Neural cell (in vitro differentiated cells): Measurements from ENCODE around the gene TAS2R38. TPM values are rescaled to one million over a fixed set of nuclear protein-coding genes. Genes with fewer than 3 reads are reported as not detected.

Experiments
- H2AFZ ChIP-seq: fragments of 200-600, 300-800 bp; sonication (generic), shearing (Covaris generic); 2 replicates; pipeline ENCODE4 v1.6.0; 2014; ENCODE audit warnings: low read depth, mild to moderate bottlenecking, antibody characterized with exemption, low read length, moderate library complexity
- H3F3A ChIP-seq: fragments of 200-600 bp; shearing (Covaris generic); 2 replicates; pipeline ENCODE4 v1.6.1; 2016; ENCODE audit warnings: mild to moderate bottlenecking, moderate library complexity, mixed read lengths, antibody characterized with exemption, low read length; ENCODE audit not compliant: insufficient read depth, poor library complexity, severe bottlenecking
- H3K27ac ChIP-seq: fragments of 200-600, 300-800 bp; sonication (generic), shearing (Covaris generic); 2 replicates; pipeline ENCODE4 v1.5.1; 2014; ENCODE audit warnings: mild to moderate bottlenecking, low read length, moderate library complexity
- H3K27me3 ChIP-seq: fragments of 300-800, 200-600 bp; sonication (generic), shearing (Covaris generic); 2 replicates; pipeline ENCODE4 v1.6.0; 2014; ENCODE audit warnings: mild to moderate bottlenecking, low read depth, low read length, moderate library complexity; ENCODE audit not compliant: insufficient read depth
- H3K36me3 ChIP-seq: fragments of 300-800, 200-600 bp; sonication (generic), shearing (Covaris generic); 2 replicates; pipeline ENCODE4 v1.5.1; 2014; ENCODE audit warnings: mild to moderate bottlenecking, antibody characterized with exemption, low read length, moderate library complexity; ENCODE audit not compliant: insufficient read depth
- H3K4me2 ChIP-seq: fragments of 300-800, 200-600 bp; sonication (generic), shearing (Covaris generic); 2 replicates; pipeline ENCODE4 v1.6.0; 2014; ENCODE audit warnings: mild to moderate bottlenecking, low read length
- H3K4me3 ChIP-seq: fragments of 300-800, 200-600 bp; sonication (generic), shearing (Covaris generic); 2 replicates; pipeline ENCODE4 v1.5.1; 2014; ENCODE audit warnings: mild to moderate bottlenecking, low read length, moderate library complexity
- H3K79me2 ChIP-seq: fragments of 200-600 bp; shearing (Covaris generic); replicated peaks from 2 replicates; pipeline ENCODE4 v1.6.0; 2014; ENCODE audit warnings: mild to moderate bottlenecking, low read length, moderate library complexity; ENCODE audit not compliant: insufficient read depth
- H3K9ac ChIP-seq: fragments of 300-800, 200-600 bp; sonication (generic), shearing (Covaris generic); 2 replicates; pipeline ENCODE4 v1.6.1; 2016; ENCODE audit warnings: mild to moderate bottlenecking, low read length, mixed read lengths
- H3K9me2 ChIP-seq: fragments of 200-600 bp; shearing (Covaris generic); 2 replicates; pipeline ENCODE4 v1.6.1; 2016; ENCODE audit warnings: mild to moderate bottlenecking, low read length, mixed read lengths; ENCODE audit not compliant: insufficient read depth
- H3K9me3 ChIP-seq: fragments of 200-600, 300-800 bp; sonication (generic), shearing (Covaris generic); 2 replicates; pipeline ENCODE4 v1.6.1; 2016; ENCODE audit warnings: mild to moderate bottlenecking, mixed run types, low read length, moderate library complexity, mixed read lengths
- H4K20me1 ChIP-seq: fragments of 200-600 bp; shearing (Covaris generic); 2 replicates; pipeline ENCODE4 v1.6.1; 2016; ENCODE audit warnings: mild to moderate bottlenecking, mixed run types; ENCODE audit not compliant: insufficient read depth
- CTCF ChIP-seq: fragments of 450-650 bp; IDR thresholded peaks from 2 replicates; pipeline ENCODE4 v1.5.1; 2014; ENCODE audit warnings: antibody characterized with exemption, mild to moderate bottlenecking, moderate library complexity; ENCODE audit not compliant: poor library complexity, severe bottlenecking
- EP300 ChIP-seq: fragments of 450-650 bp; conservative IDR thresholded peaks from 2 replicates; pipeline ENCODE4 v1.6.1; 2014; ENCODE audit warnings: antibody characterized with exemption, mild to moderate bottlenecking, moderate library complexity; ENCODE audit not compliant: poor library complexity, severe bottlenecking
- EZH2 ChIP-seq: fragments of 200-600, 300-800 bp; shearing (Covaris generic), sonication (generic); IDR thresholded peaks from 2 replicates; pipeline ENCODE4 v1.6.1; 2014; ENCODE audit warnings: antibody characterized with exemption, low read length, borderline replicate concordance, mild to moderate bottlenecking; ENCODE audit not compliant: insufficient read depth, poor library complexity, severe bottlenecking
- MXI1 ChIP-seq: fragments of 450-650 bp; conservative IDR thresholded peaks from 2 replicates; pipeline ENCODE4 v1.6.1; 2014; ENCODE audit warnings: antibody characterized with exemption, mild to moderate bottlenecking; ENCODE audit not compliant: poor library complexity, severe bottlenecking
- POLR2AphosphoS5 ChIP-seq: IDR thresholded peaks from 2 replicates; pipeline ENCODE4 v1.6.1; 2012
- RAD21 ChIP-seq: fragments of 450-650 bp; conservative IDR thresholded peaks from 2 replicates; pipeline ENCODE4 v1.6.1; 2014; ENCODE audit warnings: antibody characterized with exemption, mild to moderate bottlenecking, moderate library complexity
- REST ChIP-seq: IDR thresholded peaks from 2 replicates; pipeline ENCODE4 v1.6.1; 2012; ENCODE audit warnings: borderline replicate concordance
- SMC3 ChIP-seq: fragments of 450-650 bp; conservative IDR thresholded peaks from 2 replicates; pipeline ENCODE4 v1.6.1; 2014; ENCODE audit warnings: antibody characterized with exemption, mild to moderate bottlenecking, moderate library complexity; ENCODE audit not compliant: poor library complexity
- TAF1 ChIP-seq: IDR thresholded peaks from 2 replicates; pipeline ENCODE4 v1.6.1; 2012; ENCODE audit warnings: low read depth
- polyA plus RNA-seq: library from polyadenylated mRNA; depleted of rRNA; stranded (reverse); fragments of >200 nt; gene quantifications from 2 replicates; pipeline ENCODE4 v1.2.3, GENCODE V29; 2014

TAS2R38 gene
- polyA plus RNA-seq, 1 donor from 2014 or later, result not detected

- Histone ChIP-seq H3K9me2 (no peaks in the 10 kb centered on the region), H3K79me2 (no peaks in the 10 kb centered on the region), H3K4me3 (no peak overlapping the region), H3K4me2 (no peak overlapping the region), H3K27ac (no peak overlapping the region), H3K9ac (no peak overlapping the region), H4K20me1 (no peaks in the 10 kb centered on the region), H3K9me3 (no peaks in the 10 kb centered on the region), H3K27me3 (no peaks in the 10 kb centered on the region), H2AFZ (no peak overlapping the region), H3K36me3 (no peaks in the 10 kb centered on the region), H3F3A (no peaks in the 10 kb centered on the region)
- no peak for TF ChIP-seq POLR2AphosphoS5
- TF ChIP-seq REST, result no peak
- TF ChIP-seq RAD21, result no peak
- no peak for TF ChIP-seq CTCF
- no peak for TF ChIP-seq MXI1
- TF ChIP-seq SMC3, result no peak
- TF ChIP-seq EZH2, result no peak
- TF ChIP-seq EP300, result no peak
- no peak for TF ChIP-seq TAF1
These were observed 18.6 kb upstream of the TAS2R38 start for GRCh38 chr7:141992156-141992555.

GRCh38 chr7:141991140-141991539, 17.6 kb upstream of the TAS2R38 start:
- no peaks in the 10 kb centered on the region for H4K20me1 ChIP-seq
- H3K9me3 ChIP-seq, result no peaks in the 10 kb centered on the region
- no peaks in the 10 kb centered on the region for H3K27me3 ChIP-seq
- H3K27ac ChIP-seq, result no peak overlapping the region
- no peaks in the 10 kb centered on the region for H3F3A ChIP-seq
- H2AFZ ChIP-seq, result no peak overlapping the region
- TF ChIP-seq POLR2AphosphoS5 (no peak), REST (no peak), EP300 (no peak), CTCF (no peak), RAD21 (no peak), SMC3 (no peak), MXI1 (no peak), TAF1 (no peak), EZH2 (no peak)
- no peak overlapping the region for H3K4me2 ChIP-seq
- no peak overlapping the region for H3K4me3 ChIP-seq
- no peaks in the 10 kb centered on the region for H3K9me2 ChIP-seq
- H3K9ac ChIP-seq, result no peak overlapping the region
- H3K36me3 ChIP-seq, result no peaks in the 10 kb centered on the region
- H3K79me2 ChIP-seq, result no peaks in the 10 kb centered on the region
